MM.1S (cell line): ENCODE results near the gene RBM15B.

ENCODE experiments used
- EZH2phosphoT487 ChIP-seq: fragments of 300-600 bp; sonication (generic); IDR thresholded peaks from 2 replicates; pipeline ENCODE4 v1.6.1; 2018; ENCODE audit warnings: antibody characterized with exemption, low read length
- TF ChIP-seq, protein P1 (sequence below): fragments of 300-600 bp; sonication (generic); IDR thresholded peaks from 2 replicates; pipeline ENCODE4 v1.5.1; 2016; ENCODE audit warnings: antibody characterized with exemption, low read length, mixed read lengths

DNA sequence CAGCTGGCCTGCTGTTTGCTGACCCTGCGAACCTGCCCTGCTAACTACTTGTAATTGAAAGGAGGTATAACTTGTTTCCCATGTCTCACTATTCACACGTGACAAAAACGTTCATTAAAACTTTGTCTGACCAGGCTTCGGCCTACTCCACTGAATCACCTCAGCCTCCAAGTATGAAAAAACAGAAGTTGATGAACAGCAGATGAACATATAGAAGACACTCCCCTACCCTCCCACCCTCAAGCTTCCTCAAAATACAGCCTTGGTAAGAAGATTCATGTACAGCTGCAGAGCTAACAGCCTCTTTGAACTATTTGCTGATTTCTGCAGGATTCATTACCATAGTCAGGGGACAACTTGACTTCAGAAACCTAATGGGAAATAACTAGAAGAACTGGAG, 10.7 kb downstream of the RBM15B start:
- TF ChIP-seq, protein P1, sequence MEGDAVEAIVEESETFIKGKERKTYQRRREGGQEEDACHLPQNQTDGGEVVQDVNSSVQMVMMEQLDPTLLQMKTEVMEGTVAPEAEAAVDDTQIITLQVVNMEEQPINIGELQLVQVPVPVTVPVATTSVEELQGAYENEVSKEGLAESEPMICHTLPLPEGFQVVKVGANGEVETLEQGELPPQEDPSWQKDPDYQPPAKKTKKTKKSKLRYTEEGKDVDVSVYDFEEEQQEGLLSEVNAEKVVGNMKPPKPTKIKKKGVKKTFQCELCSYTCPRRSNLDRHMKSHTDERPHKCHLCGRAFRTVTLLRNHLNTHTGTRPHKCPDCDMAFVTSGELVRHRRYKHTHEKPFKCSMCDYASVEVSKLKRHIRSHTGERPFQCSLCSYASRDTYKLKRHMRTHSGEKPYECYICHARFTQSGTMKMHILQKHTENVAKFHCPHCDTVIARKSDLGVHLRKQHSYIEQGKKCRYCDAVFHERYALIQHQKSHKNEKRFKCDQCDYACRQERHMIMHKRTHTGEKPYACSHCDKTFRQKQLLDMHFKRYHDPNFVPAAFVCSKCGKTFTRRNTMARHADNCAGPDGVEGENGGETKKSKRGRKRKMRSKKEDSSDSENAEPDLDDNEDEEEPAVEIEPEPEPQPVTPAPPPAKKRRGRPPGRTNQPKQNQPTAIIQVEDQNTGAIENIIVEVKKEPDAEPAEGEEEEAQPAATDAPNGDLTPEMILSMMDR: no peak
- TF ChIP-seq EZH2phosphoT487: no peak
